ENCODE data around the gene HK1. TPM values are rescaled to one million over a fixed set of nuclear protein-coding genes. Genes with fewer than 3 reads are reported as not detected.

Gene HK1
- total and polyA plus RNA-seq, 2 of the 13 experiments (the other 11 are each of a cell fraction or from before 2014, with no cell fraction given): 0.29 to 1.5 TPM

DNA sequence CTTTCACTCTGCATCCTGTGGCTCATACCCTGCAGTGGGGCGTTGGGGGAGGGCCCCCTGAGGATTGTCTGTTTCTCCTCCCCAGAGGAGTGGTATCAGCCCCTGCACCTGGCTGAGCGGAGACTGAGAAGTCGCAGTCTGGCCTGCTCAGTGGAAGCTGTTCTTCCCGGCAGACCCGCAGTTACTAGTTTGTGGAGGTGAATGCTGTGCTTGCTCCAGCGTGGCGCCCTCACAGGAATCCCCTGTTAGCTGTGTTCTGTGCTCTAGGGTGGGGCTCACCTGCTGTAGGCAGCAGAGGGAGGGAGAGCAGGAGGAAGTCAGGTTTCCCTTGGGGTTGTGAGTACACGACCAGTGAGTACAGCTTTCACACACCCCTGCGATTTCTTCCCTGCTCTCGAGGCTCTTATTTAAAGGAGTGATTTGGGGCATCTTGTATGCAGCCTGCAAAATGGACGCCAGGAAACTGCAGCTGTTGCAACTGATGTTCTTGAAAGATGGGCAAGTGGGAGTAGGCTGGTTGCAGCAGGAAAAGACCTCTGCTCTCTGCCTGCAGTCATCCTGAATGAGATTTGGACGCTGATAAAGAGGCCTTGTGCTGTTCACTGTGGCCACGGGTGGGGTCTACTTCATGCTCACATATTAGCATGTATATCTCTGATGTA is 66.4 kb downstream of the HK1 start (continued):
- TF ChIP-seq, protein P1, sequence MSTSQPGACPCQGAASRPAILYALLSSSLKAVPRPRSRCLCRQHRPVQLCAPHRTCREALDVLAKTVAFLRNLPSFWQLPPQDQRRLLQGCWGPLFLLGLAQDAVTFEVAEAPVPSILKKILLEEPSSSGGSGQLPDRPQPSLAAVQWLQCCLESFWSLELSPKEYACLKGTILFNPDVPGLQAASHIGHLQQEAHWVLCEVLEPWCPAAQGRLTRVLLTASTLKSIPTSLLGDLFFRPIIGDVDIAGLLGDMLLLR (CRISPR knock-in tag; IDR thresholded peaks at IDR 0.05): no peak
- TF ChIP-seq ZMYM4 (CRISPR knock-in tag; IDR thresholded peaks at IDR 0.05): no peak
- TF ChIP-seq ZNF766 (CRISPR knock-in tag; IDR thresholded peaks at IDR 0.05; ENCODE audit: borderline replicate concordance): no peak
- no peak for TF ChIP-seq ZNF136 (CRISPR knock-in tag; IDR thresholded peaks at IDR 0.05; ENCODE audit: low read depth)
- TF ChIP-seq MBNL3 (CRISPR knock-in tag; conservative IDR thresholded peaks at IDR 0.05): no peak
- TF ChIP-seq, protein P2, sequence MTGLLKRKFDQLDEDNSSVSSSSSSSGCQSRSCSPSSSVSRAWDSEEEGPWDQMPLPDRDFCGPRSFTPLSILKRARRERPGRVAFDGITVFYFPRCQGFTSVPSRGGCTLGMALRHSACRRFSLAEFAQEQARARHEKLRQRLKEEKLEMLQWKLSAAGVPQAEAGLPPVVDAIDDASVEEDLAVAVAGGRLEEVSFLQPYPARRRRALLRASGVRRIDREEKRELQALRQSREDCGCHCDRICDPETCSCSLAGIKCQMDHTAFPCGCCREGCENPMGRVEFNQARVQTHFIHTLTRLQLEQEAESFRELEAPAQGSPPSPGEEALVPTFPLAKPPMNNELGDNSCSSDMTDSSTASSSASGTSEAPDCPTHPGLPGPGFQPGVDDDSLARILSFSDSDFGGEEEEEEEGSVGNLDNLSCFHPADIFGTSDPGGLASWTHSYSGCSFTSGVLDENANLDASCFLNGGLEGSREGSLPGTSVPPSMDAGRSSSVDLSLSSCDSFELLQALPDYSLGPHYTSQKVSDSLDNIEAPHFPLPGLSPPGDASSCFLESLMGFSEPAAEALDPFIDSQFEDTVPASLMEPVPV (CRISPR knock-in tag; IDR thresholded peaks at IDR 0.05): no peak
- TF ChIP-seq PHF21A (CRISPR knock-in tag; IDR thresholded peaks at IDR 0.05): no peak

DNA sequence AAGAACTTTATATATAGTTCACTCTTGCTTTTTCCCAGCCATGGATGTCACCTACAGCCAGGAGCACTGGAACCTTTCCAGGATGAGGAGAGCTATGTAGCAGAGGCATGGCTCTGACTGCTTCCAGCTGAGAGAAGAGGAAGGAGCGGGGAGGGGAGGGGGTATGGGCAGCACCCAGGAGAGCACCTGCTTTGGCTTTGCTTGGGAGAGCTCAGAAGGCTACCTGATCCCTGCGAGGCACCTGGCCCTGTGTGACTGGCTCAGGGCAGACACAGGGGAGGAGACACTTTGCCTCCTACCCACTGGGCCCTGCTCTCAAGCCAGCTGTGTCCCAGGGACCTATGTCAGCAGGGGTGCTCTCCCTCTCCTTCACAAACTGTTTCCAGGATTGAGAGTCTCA is 67.1 kb downstream of the HK1 start:
- ATAC-seq: no peak
- H3K9ac ChIP-seq (ENCODE audit: insufficient read depth, low read depth, low read length): no peak overlapping the region
- H3K9me3 ChIP-seq (ENCODE audit: low read length): no peaks in the 10 kb centered on the region
- H4K20me1 ChIP-seq (ENCODE audit: insufficient read depth, low read length): no peaks in the 10 kb centered on the region
- no TSS peak for BruUV-seq (replicated peaks)
- no peak overlapping the region for H3K4me3 ChIP-seq (replicated peaks in 1 of 3; ENCODE audit: insufficient read depth in 1 of 3, low read depth in 2 of 3, low read length in 3 of 3)
- no peak overlapping the region for H3K4me2 ChIP-seq (ENCODE audit: low read depth, low read length)
- H3K36me3 ChIP-seq (replicated peaks in 1 of 2; ENCODE audit: control insufficient read depth in 1 of 2, insufficient read depth in 2 of 2, low read length in 2 of 2): no peaks in the 10 kb centered on the region
- H3K79me2 ChIP-seq (ENCODE audit: insufficient read depth, low read length): no peaks in the 10 kb centered on the region
- intact Hi-C loops (cut with micrococcal nuclease; ENCODE audit: unreplicated experiment) (no loop called here), in situ Hi-C loops (cut with HindIII; ENCODE audit: extremely low pct_ligation_motif_present, low pct_unique_long_range_greater_than_20kb) (no loop called here)
- POLR2A ChIA-PET: no interaction called here
- no peak for DNase-seq (ENCODE audit: low spot score)
- peaks cover 0 to 5% of the 10 kb centered on the region in 2 experiments; a peak in 2 of 5 replicates for H3K27me3 ChIP-seq (ENCODE audit: control insufficient read depth in 1 of 2, insufficient read depth in 2 of 2, low read length in 2 of 2)
- FAIRE-seq: no peak
- H3K4me1 ChIP-seq (ENCODE audit: insufficient read depth, low read length): no peaks in the 10 kb centered on the region
- H2AFZ ChIP-seq (ENCODE audit: low read length): no peak overlapping the region
- WGBS (ENCODE audit: low lambda C conversion rate): 20% methylated on average over 1 of the region's 2 CpGs
- H3K27ac ChIP-seq (ENCODE audit: extremely low read length, insufficient read depth, low read length): no peak overlapping the region
- CTCF ChIA-PET (ENCODE audit: low intra/inter-chr PET ratio, low total read pairs): no interaction called here
- TF ChIP-seq, protein P3, sequence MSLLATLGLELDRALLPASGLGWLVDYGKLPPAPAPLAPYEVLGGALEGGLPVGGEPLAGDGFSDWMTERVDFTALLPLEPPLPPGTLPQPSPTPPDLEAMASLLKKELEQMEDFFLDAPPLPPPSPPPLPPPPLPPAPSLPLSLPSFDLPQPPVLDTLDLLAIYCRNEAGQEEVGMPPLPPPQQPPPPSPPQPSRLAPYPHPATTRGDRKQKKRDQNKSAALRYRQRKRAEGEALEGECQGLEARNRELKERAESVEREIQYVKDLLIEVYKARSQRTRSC (CRISPR knock-in tag; IDR thresholded peaks at IDR 0.05; ENCODE audit: low read depth): no peak
- TF ChIP-seq, protein P4, sequence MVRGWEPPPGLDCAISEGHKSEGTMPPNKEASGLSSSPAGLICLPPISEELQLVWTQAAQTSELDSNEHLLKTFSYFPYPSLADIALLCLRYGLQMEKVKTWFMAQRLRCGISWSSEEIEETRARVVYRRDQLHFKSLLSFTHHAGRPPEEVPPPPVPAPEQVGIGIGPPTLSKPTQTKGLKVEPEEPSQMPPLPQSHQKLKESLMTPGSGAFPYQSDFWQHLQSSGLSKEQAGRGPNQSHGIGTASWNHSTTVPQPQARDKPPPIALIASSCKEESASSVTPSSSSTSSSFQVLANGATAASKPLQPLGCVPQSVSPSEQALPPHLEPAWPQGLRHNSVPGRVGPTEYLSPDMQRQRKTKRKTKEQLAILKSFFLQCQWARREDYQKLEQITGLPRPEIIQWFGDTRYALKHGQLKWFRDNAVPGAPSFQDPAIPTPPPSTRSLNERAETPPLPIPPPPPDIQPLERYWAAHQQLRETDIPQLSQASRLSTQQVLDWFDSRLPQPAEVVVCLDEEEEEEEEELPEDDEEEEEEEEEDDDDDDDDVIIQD (CRISPR knock-in tag; IDR thresholded peaks at IDR 0.05; ENCODE audit: low read depth): no peak
- TF ChIP-seq, protein P5, sequence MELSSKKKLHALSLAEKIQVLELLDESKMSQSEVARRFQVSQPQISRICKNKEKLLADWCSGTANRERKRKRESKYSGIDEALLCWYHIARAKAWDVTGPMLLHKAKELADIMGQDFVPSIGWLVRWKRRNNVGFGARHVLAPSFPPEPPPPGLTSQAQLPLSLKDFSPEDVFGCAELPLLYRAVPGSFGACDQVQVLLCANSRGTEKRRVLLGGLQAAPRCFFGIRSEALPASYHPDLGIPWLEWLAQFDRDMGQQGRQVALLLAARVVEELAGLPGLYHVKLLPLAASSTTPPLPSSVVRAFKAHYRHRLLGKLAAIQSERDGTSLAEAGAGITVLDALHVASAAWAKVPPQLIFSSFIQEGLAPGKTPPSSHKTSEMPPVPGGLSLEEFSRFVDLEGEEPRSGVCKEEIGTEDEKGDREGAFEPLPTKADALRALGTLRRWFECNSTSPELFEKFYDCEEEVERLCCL (CRISPR knock-in tag; IDR thresholded peaks at IDR 0.05; ENCODE audit: borderline replicate concordance): no peak
- TF ChIP-seq, protein P6, sequence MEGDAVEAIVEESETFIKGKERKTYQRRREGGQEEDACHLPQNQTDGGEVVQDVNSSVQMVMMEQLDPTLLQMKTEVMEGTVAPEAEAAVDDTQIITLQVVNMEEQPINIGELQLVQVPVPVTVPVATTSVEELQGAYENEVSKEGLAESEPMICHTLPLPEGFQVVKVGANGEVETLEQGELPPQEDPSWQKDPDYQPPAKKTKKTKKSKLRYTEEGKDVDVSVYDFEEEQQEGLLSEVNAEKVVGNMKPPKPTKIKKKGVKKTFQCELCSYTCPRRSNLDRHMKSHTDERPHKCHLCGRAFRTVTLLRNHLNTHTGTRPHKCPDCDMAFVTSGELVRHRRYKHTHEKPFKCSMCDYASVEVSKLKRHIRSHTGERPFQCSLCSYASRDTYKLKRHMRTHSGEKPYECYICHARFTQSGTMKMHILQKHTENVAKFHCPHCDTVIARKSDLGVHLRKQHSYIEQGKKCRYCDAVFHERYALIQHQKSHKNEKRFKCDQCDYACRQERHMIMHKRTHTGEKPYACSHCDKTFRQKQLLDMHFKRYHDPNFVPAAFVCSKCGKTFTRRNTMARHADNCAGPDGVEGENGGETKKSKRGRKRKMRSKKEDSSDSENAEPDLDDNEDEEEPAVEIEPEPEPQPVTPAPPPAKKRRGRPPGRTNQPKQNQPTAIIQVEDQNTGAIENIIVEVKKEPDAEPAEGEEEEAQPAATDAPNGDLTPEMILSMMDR (CRISPR knock-in tag; IDR thresholded peaks at IDR 0.05): no peak
- TF ChIP-seq, protein P7, sequence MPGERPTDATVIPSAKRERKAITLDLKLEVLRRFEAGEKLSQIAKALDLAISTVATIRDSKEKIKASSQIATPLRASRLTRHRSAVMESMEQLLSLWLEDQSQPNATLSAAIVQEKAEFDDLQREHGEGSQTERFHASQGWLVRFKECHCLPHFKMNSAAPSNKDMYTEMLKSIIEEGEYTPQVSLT (CRISPR knock-in tag; IDR thresholded peaks at IDR 0.05; ENCODE audit: borderline replicate concordance, low read depth): no peak
- TF ChIP-seq TARDBP (CRISPR knock-in tag; IDR thresholded peaks at IDR 0.05) (no peak), ZNF383 (CRISPR knock-in tag; IDR thresholded peaks at IDR 0.05; ENCODE audit: borderline replicate concordance) (no peak)

Measured in HepG2 (cell line).